Neuronal stem cell (in vitro differentiated cells): ENCODE results near the gene ZFP64.

ENCODE experiments used
- DNase-seq: peaks from one replicate; pipeline ENCODE4 v3.0.0-alpha.2; 2013; ENCODE audit warnings: low spot score
- H2AFZ ChIP-seq: one replicate; pipeline ENCODE4 v1.6.1; 2013; ENCODE audit warnings: mild to moderate bottlenecking, low read length, inconsistent platforms
- H2AK5ac ChIP-seq: 2 replicates; pipeline ENCODE4 v1.6.1; 2013; ENCODE audit warnings: low read depth, mild to moderate bottlenecking, inconsistent platforms, low read length, moderate library complexity, mixed read lengths
- H2BK120ac ChIP-seq: 2 replicates; pipeline ENCODE4 v1.6.1; 2013; ENCODE audit warnings: low read depth, mild to moderate bottlenecking, inconsistent platforms, low read length, moderate library complexity, mixed read lengths
- H2BK12ac ChIP-seq: one replicate; pipeline ENCODE4 v1.6.1; 2013; ENCODE audit warnings: low read length, inconsistent platforms
- H2BK15ac ChIP-seq: 2 replicates; pipeline ENCODE4 v1.6.1; 2013; ENCODE audit warnings: mild to moderate bottlenecking, low read length, inconsistent platforms, mixed read lengths
- H2BK5ac ChIP-seq: one replicate; pipeline ENCODE4 v1.6.1; 2013; ENCODE audit warnings: inconsistent platforms, mild to moderate bottlenecking, low read length, moderate library complexity
- H3K14ac ChIP-seq: one replicate; pipeline ENCODE4 v1.6.1; 2013; ENCODE audit warnings: low read length, inconsistent platforms
- H3K18ac ChIP-seq: 2 replicates; pipeline ENCODE4 v1.6.1; 2013; ENCODE audit warnings: low read length, inconsistent platforms
- H3K23ac ChIP-seq: 2 replicates; pipeline ENCODE4 v1.6.1; 2013; ENCODE audit warnings: low read depth, mild to moderate bottlenecking, mixed read lengths, low read length, inconsistent platforms; ENCODE audit not compliant: poor library complexity
- H3K27ac ChIP-seq: replicated peaks from 3 replicates; pipeline ENCODE4 v1.5.1; 2013; ENCODE audit warnings: low read length, inconsistent platforms
- H3K27me3 ChIP-seq, 3 experiments: 2 replicates each; pipeline ENCODE4 v1.6.1; 2013; ENCODE audit warnings: low read length in 3 of 3, mild to moderate bottlenecking in 2 of 3, inconsistent platforms in 1 of 3, low read depth in 1 of 3, mixed read lengths in 1 of 3, moderate library complexity in 1 of 3; ENCODE audit not compliant: control insufficient read depth in 3 of 3, insufficient read depth in 3 of 3
- H3K36me3 ChIP-seq, 2 donors: replicated peaks in 1 of 2; 2 replicates each; pipeline ENCODE4 v1.6.1; 2013; ENCODE audit warnings: low read length in 2 of 2; ENCODE audit not compliant: control insufficient read depth in 2 of 2, insufficient read depth in 2 of 2
- H3K4ac ChIP-seq: 2 replicates; pipeline ENCODE4 v1.6.1; 2013; ENCODE audit warnings: inconsistent platforms, mild to moderate bottlenecking, low read length, moderate library complexity
- H3K4me1 ChIP-seq, 2 donors: 1 replicate in 1 of 2; 2 replicates in 1 of 2; pipeline ENCODE4 v1.6.1; 2013; ENCODE audit warnings: low read length in 2 of 2, low read depth in 1 of 2; ENCODE audit not compliant: control insufficient read depth in 2 of 2, insufficient read depth in 1 of 2
- H3K4me2 ChIP-seq: one replicate; pipeline ENCODE4 v1.6.1; 2013; ENCODE audit warnings: mild to moderate bottlenecking, low read length, inconsistent platforms; ENCODE audit not compliant: insufficient read depth, poor library complexity, severe bottlenecking
- H3K4me3 ChIP-seq, 2 donors: 2 replicates each; pipeline ENCODE4 v1.5.1; 2013; ENCODE audit warnings: low read length in 2 of 2, mild to moderate bottlenecking in 2 of 2, inconsistent platforms in 1 of 2, moderate library complexity in 1 of 2
- H3K79me1 ChIP-seq: one replicate; pipeline ENCODE4 v1.6.1; 2013; ENCODE audit warnings: low read depth, mild to moderate bottlenecking, inconsistent platforms, low read length, moderate library complexity
- H3K9ac ChIP-seq: one replicate; pipeline ENCODE4 v1.6.1; 2013; ENCODE audit warnings: mild to moderate bottlenecking, low read depth, low read length, inconsistent platforms; ENCODE audit not compliant: poor library complexity
- H3K9me3 ChIP-seq, 2 donors: replicated peaks in 1 of 2; 2 replicates each; pipeline versions ENCODE3 to v1.6.1; 2013; ENCODE audit warnings: low read length in 2 of 2, mild to moderate bottlenecking in 2 of 2, inconsistent platforms in 1 of 2, low read depth in 1 of 2, mixed read lengths in 1 of 2, moderate library complexity in 1 of 2; ENCODE audit not compliant: control insufficient read depth in 2 of 2, insufficient read depth in 1 of 2
- H4K8ac ChIP-seq: one replicate; pipeline ENCODE4 v1.6.1; 2013; ENCODE audit warnings: low read depth, mild to moderate bottlenecking, inconsistent platforms, low read length, moderate library complexity
- H4K91ac ChIP-seq: one replicate; pipeline ENCODE4 v1.6.1; 2013; ENCODE audit warnings: low read length, low read depth, mild to moderate bottlenecking, inconsistent platforms; ENCODE audit not compliant: poor library complexity
- WGBS, 2 donors: extraction: QIAGEN DNeasy Blood & Tissue Kit; methylation state at CpG; one replicate each; pipeline ENCODE4 v1.1.7; 2013; ENCODE audit warnings: missing lambda C conversion rate in 2 of 2, mixed read lengths in 1 of 2; ENCODE audit not compliant: insufficient read length in 2 of 2, insufficient replicate concordance in 1 of 2; ENCODE audit errors: extremely low coverage in 2 of 2; 5-methylcytosine and 5-hydroxymethylcytosine counted together

The ZFP64 gene

DNA sequence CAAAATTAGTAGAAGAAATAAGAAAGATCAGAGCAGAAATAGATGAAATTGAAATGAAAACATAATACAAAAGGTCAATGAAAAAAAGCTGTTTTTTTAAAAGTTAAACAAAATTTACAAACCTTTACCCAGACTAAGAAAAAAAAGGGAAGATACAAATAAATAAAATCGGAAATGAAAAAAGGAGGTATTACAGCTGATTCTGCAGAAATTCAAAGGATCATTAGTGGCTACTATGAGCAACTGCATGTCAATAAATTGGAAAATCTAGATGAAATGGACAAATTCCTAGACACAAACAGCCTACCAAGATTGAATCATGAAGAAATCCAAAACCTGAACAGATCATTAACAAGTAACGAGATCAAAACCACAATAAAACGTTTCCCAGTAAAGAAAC lies 59.2 kb downstream of the ZFP64 start:
- H3K4ac ChIP-seq = no peak overlapping the region
- H3K27me3 ChIP-seq = no peaks in the 10 kb centered on the region
- H2BK5ac ChIP-seq = no peak overlapping the region
- H4K8ac ChIP-seq = no peak overlapping the region
- no CpG with 5 or more reads among the region's 3 CpGs for WGBS, 2 donors
- no peak overlapping the region for H3K14ac ChIP-seq
- no peak overlapping the region for H3K4me3 ChIP-seq
- no peak overlapping the region for H2BK15ac ChIP-seq
- no peak overlapping the region for H3K18ac ChIP-seq
- H2AFZ ChIP-seq = no peak overlapping the region
- H3K9me3 ChIP-seq = peaks cover 0 to 3% of the 10 kb centered on the region in 2 donors
- no peak overlapping the region for H2BK120ac ChIP-seq
- no peak overlapping the region for H3K23ac ChIP-seq
- DNase-seq = no peak
- H3K27ac ChIP-seq = no peak overlapping the region
- H2AK5ac ChIP-seq = no peak overlapping the region
- no peaks in the 10 kb centered on the region for H3K36me3 ChIP-seq
- H4K91ac ChIP-seq = no peak overlapping the region
- no peak overlapping the region for H3K9ac ChIP-seq
- no peak overlapping the region for H3K4me2 ChIP-seq
- H3K79me1 ChIP-seq = no peaks in the 10 kb centered on the region
- no peak overlapping the region for H2BK12ac ChIP-seq
- H3K4me1 ChIP-seq = no peaks in the 10 kb centered on the region

- H2AK5ac ChIP-seq = no peak overlapping the region
- no peak overlapping the region for H3K23ac ChIP-seq
- no peaks in the 10 kb centered on the region for H3K4me1 ChIP-seq
- no peak overlapping the region for H3K9ac ChIP-seq
- H3K4me2 ChIP-seq = no peak overlapping the region
- H2BK12ac ChIP-seq = no peak overlapping the region
- no peak overlapping the region for H3K18ac ChIP-seq
- H3K27me3 ChIP-seq = no peaks in the 10 kb centered on the region
- no peak overlapping the region for H3K27ac ChIP-seq
- no peak overlapping the region for H2BK5ac ChIP-seq
- no peak overlapping the region for H2AFZ ChIP-seq
- no peak overlapping the region for H4K91ac ChIP-seq
- no CpG with 5 or more reads among the region's 1 CpG for WGBS, 2 donors
- no peak overlapping the region for H3K14ac ChIP-seq
- H3K36me3 ChIP-seq = no peaks in the 10 kb centered on the region
- no peak overlapping the region for H2BK120ac ChIP-seq
- H2BK15ac ChIP-seq = no peak overlapping the region
- no peaks in the 10 kb centered on the region for H3K9me3 ChIP-seq
- H4K8ac ChIP-seq = no peak overlapping the region
- H3K79me1 ChIP-seq = no peaks in the 10 kb centered on the region
- no peak for DNase-seq
- no peak overlapping the region for H3K4me3 ChIP-seq
- H3K4ac ChIP-seq = no peak overlapping the region
Measured at GRCh38 chr20:52131048-52131643, 60.4 kb downstream of the ZFP64 start.

GRCh38 chr20:52130406-52130805 lies 61.2 kb downstream of the ZFP64 start:
- no CpG with 5 or more reads among the region's 5 CpGs for WGBS, 2 donors
- H2AFZ ChIP-seq = no peak overlapping the region
- no peak overlapping the region for H2BK12ac ChIP-seq
- no peak overlapping the region for H3K23ac ChIP-seq
- no peaks in the 10 kb centered on the region for H3K27me3 ChIP-seq
- H3K4ac ChIP-seq = no peak overlapping the region
- H3K27ac ChIP-seq = no peak overlapping the region
- H3K14ac ChIP-seq = no peak overlapping the region
- H2BK120ac ChIP-seq = no peak overlapping the region
- DNase-seq = no peak
- no peaks in the 10 kb centered on the region for H3K4me1 ChIP-seq
- H4K8ac ChIP-seq = no peak overlapping the region
- H2AK5ac ChIP-seq = no peak overlapping the region
- no peak overlapping the region for H3K9ac ChIP-seq
- no peak overlapping the region for H4K91ac ChIP-seq
- no peak overlapping the region for H2BK5ac ChIP-seq
- H3K36me3 ChIP-seq = no peaks in the 10 kb centered on the region
- H3K9me3 ChIP-seq = no peaks in the 10 kb centered on the region
- H2BK15ac ChIP-seq = no peak overlapping the region
- no peak overlapping the region for H3K18ac ChIP-seq
- H3K79me1 ChIP-seq = no peaks in the 10 kb centered on the region
- H3K4me3 ChIP-seq = no peak overlapping the region
- H3K4me2 ChIP-seq = no peak overlapping the region

DNA sequence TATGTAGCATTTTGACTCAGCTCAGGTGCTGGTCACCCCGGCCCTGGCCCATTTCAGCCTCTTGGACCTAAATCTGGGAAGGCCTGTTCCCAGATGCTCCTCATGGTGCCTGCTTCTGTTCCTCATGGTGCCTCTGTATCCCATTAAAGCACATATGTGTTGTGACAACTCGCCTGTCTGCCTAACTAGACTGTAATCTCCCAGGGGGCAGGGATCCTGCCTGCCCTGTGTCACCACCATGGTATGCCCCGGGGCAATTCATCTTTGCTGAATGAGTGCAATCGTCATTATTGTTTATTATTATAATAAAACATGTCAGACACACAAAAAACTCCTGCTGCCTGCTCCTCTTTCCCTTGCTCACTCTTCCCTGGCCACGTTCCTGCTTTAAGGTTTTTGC lies 62.0 kb downstream of the ZFP64 start:
- Histone ChIP-seq H3K9ac (no peak overlapping the region), H3K79me1 (no peaks in the 10 kb centered on the region), H2AK5ac (no peak overlapping the region), H4K91ac (no peak overlapping the region), H3K36me3 (no peaks in the 10 kb centered on the region), H2BK120ac (no peak overlapping the region), H2AFZ (no peak overlapping the region), H3K4me1 (no peaks in the 10 kb centered on the region), H3K27ac (no peak overlapping the region), H3K27me3 (no peaks in the 10 kb centered on the region), H3K14ac (no peak overlapping the region), H2BK15ac (no peak overlapping the region), H2BK5ac (no peak overlapping the region), H2BK12ac (no peak overlapping the region), H3K4ac (no peak overlapping the region), H4K8ac (no peak overlapping the region), H3K9me3 (no peaks in the 10 kb centered on the region), H3K4me2 (no peak overlapping the region), H3K23ac (no peak overlapping the region), H3K4me3 (no peak overlapping the region), H3K18ac (no peak overlapping the region)
- WGBS, 2 donors = no CpG with 5 or more reads among the region's 5 CpGs
- DNase-seq = no peak
